Neutrophil (primary cell): ENCODE data around the gene ECI1.

ENCODE experiments used
- H3K27ac ChIP-seq: fragments of 200-600 bp; sonication (generic); 2 replicates; pipeline ENCODE4 v1.5.1; 2016; ENCODE audit warnings: mild to moderate bottlenecking, moderate library complexity
- H3K27me3 ChIP-seq: fragments of 200-600 bp; sonication (generic); 2 replicates; pipeline ENCODE4 v1.6.0; 2016; ENCODE audit warnings: mild to moderate bottlenecking
- H3K36me3 ChIP-seq: fragments of 200-600 bp; sonication (generic); 2 replicates; pipeline ENCODE4 v1.5.1; 2017
- H3K4me1 ChIP-seq, 2 experiments: fragments of 200-600 bp in 1 of 2; sonication (generic) in 1 of 2; 1 replicate in 1 of 2; 2 replicates in 1 of 2; pipeline versions ENCODE4 v1.5.1 to v1.6.1; 2013 to 2016; ENCODE audit warnings: low read depth in 1 of 2, low read length in 1 of 2, mild to moderate bottlenecking in 1 of 2, moderate library complexity in 1 of 2; ENCODE audit not compliant: control insufficient read depth in 1 of 2, insufficient read depth in 1 of 2
- H3K4me3 ChIP-seq, 2 experiments: fragments of 200-600 bp in 1 of 2; sonication (generic) in 1 of 2; 1 replicate in 1 of 2; 2 replicates in 1 of 2; pipeline ENCODE4 v1.5.1; 2013 to 2016; ENCODE audit warnings: low read depth in 1 of 2, low read length in 1 of 2, mild to moderate bottlenecking in 1 of 2, moderate library complexity in 1 of 2
- H3K9me3 ChIP-seq: fragments of 200-600 bp; sonication (generic); 2 replicates; pipeline ENCODE4 v1.5.1; 2016
- TF ChIP-seq, protein P1 (sequence below): fragments of 200-600 bp; sonication (generic); IDR thresholded peaks from 2 replicates; pipeline ENCODE4 v1.5.1; 2016; ENCODE audit warnings: antibody characterized with exemption

Gene ECI1

DNA sequence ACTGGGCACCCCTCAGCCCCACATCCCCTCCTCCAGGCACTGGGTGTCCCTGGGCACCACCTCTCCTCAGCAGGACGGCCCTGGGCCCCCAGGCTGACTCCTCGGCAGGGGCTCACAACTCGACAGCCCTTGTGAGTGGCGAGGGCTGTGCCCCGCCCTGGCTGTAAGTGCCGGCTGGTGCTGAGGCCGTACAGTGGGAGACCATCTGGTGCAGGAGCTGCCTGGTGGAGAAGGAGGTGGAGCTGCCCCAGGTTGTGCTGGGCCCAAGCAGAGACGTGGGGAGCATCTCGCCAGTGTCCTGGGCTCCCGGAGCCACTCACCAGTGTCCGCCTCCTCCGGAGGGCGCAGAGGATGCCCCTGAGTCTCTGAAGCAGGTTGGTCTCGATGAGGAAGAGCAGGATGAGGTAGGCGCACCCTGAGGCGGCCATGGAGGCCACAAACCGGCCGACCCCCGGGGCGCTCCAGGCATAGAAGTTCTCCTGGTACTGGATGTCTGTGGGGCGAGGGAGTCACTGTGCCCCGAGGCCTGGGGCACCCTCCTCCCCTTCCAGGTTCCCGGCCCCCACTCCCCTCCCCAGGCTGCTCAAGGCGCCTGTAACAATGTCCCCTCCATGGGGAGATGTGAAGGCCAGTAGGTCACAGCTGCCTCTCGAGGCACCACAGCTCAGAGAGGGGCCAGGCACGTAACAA is 31.6 kb upstream of the ECI1 start:
- H3K27ac ChIP-seq: no peak overlapping the region
- H3K9me3 ChIP-seq: no peaks in the 10 kb centered on the region
- no peak overlapping the region for H3K4me3 ChIP-seq
- TF ChIP-seq, protein P1, sequence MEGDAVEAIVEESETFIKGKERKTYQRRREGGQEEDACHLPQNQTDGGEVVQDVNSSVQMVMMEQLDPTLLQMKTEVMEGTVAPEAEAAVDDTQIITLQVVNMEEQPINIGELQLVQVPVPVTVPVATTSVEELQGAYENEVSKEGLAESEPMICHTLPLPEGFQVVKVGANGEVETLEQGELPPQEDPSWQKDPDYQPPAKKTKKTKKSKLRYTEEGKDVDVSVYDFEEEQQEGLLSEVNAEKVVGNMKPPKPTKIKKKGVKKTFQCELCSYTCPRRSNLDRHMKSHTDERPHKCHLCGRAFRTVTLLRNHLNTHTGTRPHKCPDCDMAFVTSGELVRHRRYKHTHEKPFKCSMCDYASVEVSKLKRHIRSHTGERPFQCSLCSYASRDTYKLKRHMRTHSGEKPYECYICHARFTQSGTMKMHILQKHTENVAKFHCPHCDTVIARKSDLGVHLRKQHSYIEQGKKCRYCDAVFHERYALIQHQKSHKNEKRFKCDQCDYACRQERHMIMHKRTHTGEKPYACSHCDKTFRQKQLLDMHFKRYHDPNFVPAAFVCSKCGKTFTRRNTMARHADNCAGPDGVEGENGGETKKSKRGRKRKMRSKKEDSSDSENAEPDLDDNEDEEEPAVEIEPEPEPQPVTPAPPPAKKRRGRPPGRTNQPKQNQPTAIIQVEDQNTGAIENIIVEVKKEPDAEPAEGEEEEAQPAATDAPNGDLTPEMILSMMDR: no peak
- H3K4me1 ChIP-seq: no peaks in the 10 kb centered on the region
- H3K36me3 ChIP-seq: no peaks in the 10 kb centered on the region
- H3K27me3 ChIP-seq: no peaks in the 10 kb centered on the region

DNA sequence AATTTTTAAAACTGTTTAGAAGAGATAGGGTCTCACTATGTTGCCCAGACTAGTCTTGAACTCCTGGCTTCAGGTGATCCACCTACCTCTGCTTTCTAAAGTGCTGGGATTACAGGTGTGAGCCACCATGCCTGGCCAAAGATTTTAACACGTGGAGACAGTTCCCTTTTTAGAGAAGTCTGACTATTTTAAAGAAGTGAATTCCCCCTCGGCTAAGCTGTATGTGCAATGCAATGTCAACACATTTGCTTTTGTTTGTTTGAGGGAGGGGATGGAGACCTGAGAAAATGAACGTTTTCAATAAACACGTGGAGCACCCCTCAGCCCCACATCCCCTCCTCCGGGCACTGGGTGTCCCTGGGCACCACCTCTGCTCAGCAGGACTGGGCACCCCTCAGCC is 30.9 kb upstream of the ECI1 start:
- H3K4me1 ChIP-seq: no peaks in the 10 kb centered on the region
- H3K9me3 ChIP-seq: no peaks in the 10 kb centered on the region
- no peaks in the 10 kb centered on the region for H3K27me3 ChIP-seq
- H3K27ac ChIP-seq: no peak overlapping the region
- TF ChIP-seq, protein P1: no peak
- no peaks in the 10 kb centered on the region for H3K36me3 ChIP-seq
- no peak overlapping the region for H3K4me3 ChIP-seq

DNA sequence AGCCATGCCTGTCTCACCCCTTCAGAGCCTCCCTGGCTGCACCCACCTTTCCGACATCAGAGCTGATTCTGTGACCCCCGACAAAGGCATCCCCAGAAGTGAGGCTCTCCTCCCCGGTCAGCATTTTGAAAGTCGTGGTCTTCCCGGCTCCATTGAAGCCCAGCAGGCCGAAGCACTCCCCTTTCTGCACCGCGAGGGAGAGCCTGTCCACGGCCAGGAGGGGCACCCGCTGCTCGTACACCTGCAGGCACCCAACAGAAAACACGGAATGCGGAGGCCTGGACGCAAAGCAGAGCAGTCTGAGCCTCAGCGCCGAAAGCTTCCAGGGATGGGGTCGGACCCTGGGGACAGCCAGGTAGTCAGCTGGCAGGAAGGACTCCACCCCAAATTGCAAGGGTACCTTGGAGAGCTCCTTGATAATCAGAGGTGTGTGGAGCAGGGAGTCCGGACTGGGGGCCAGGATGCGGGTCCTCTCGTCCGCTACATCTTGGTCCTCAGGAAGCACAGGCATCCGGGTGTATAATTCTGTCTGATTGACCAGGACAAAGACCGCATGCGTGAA is 29.7 kb upstream of the ECI1 start:
- Histone ChIP-seq H3K4me3 (no peak overlapping the region), H3K27ac (no peak overlapping the region), H3K27me3 (no peaks in the 10 kb centered on the region), H3K9me3 (no peaks in the 10 kb centered on the region), H3K4me1 (no peaks in the 10 kb centered on the region), H3K36me3 (no peaks in the 10 kb centered on the region)
- TF ChIP-seq, protein P1: no peak

DNA sequence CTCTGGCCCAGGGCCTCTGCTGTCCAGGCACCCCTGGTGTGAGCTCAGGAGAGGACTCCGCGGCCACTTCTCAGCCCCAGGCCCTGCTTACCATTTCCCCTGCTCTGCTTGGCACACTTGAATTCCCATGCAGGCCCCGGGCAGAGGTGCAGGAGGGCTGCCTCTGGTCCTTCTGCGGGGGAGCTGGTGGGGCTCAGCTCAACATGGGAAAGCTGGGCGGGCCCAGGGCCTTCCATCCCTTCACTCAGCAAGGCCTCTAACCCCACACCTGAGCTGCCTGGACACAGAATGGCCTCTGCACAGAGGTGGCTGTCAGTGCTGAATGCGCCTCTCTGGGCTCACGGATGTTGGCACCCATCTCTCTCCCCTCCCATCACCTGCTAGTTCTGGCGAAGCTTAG is 29.1 kb upstream of the ECI1 start:
- Histone ChIP-seq H3K36me3 (no peaks in the 10 kb centered on the region), H3K27ac (no peak overlapping the region), H3K9me3 (no peaks in the 10 kb centered on the region), H3K4me3 (no peak overlapping the region), H3K4me1 (no peaks in the 10 kb centered on the region), H3K27me3 (no peaks in the 10 kb centered on the region)
- TF ChIP-seq, protein P1: no peak

DNA sequence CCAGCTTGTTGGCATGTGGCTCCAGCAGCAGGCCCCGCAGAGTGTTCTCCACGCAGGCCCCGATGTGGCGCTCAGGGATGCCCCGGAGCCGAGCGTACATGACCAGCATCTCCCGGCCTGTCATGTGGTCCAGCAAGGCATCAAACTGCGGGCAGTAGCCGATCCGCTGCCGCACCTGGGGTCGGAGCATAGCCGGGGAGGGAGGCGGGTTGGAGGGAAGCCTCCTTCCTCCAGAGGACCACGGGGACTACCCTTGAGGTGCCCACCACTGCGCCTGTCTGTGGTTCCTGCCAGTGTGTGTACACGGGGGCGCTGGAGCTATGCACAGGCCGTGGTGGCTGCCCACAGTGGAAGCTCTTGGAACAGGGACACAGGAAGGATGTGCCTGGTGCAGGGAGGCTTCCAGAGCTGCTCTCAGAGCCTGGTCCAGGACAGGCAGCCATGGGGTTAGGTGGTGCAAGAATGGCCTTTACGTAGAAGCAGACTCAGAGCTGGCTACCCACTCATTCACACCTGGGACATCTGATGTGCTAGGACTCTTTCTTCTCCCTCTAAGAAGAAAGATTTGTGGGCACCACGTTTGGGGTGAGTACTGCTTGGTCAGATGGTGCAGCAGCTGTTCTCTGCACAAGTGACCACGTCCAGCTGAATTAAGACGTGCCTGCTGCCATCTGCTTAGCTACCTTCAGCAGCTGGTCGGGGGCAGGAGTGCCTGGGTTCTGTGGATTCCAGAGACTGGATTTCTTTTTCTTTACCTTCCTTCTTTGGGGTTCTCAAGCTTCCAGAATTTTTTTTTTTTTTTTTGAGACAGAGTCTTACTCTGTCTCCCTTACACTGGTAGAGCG is 27.8 kb upstream of the ECI1 start:
- Histone ChIP-seq H3K27ac (no peak overlapping the region), H3K4me1 (no peaks in the 10 kb centered on the region), H3K9me3 (no peaks in the 10 kb centered on the region), H3K27me3 (no peaks in the 10 kb centered on the region), H3K4me3 (no peak overlapping the region), H3K36me3 (no peaks in the 10 kb centered on the region)
- TF ChIP-seq, protein P1: no peak
